SU-DHL-6 (cell line): ENCODE results near the gene PANX2.

Experiments
- H2AFZ ChIP-seq: fragments of 200-600 bp; sonication (generic); 2 replicates; pipeline ENCODE4 v1.6.1; 2014; ENCODE audit warnings: low read depth, mild to moderate bottlenecking, moderate library complexity, mixed read lengths, antibody characterized with exemption, low read length; ENCODE audit not compliant: severe bottlenecking
- H3F3A ChIP-seq: fragments of 200-600 bp; shearing (Covaris generic); 2 replicates; pipeline ENCODE4 v1.6.0; 2016; ENCODE audit warnings: antibody characterized with exemption, mild to moderate bottlenecking; ENCODE audit not compliant: insufficient read depth
- H3K27ac ChIP-seq: fragments of 200-600 bp; sonication (generic); 2 replicates; pipeline ENCODE4 v1.5.1; 2016; ENCODE audit warnings: low read depth, mild to moderate bottlenecking, low read length, moderate library complexity, mixed read lengths
- H3K27me3 ChIP-seq: fragments of 200-600 bp; sonication (generic), shearing (Covaris generic); 2 replicates; pipeline ENCODE4 v1.6.0; 2014; ENCODE audit warnings: mild to moderate bottlenecking, low read length
- H3K36me3 ChIP-seq: fragments of 200-600 bp; sonication (generic); 2 replicates; pipeline ENCODE4 v1.6.1; 2014; ENCODE audit warnings: mild to moderate bottlenecking, low read length, mixed read lengths
- H3K4me2 ChIP-seq: fragments of 300-600, 200-600 bp; shearing (Covaris generic), sonication (generic); 2 replicates; pipeline ENCODE4 v1.6.0; 2014; ENCODE audit warnings: low read length, low read depth, mild to moderate bottlenecking; ENCODE audit not compliant: poor library complexity, severe bottlenecking
- H3K4me3 ChIP-seq: fragments of 200-600 bp; sonication (generic); 2 replicates; pipeline ENCODE4 v1.5.1; 2014; ENCODE audit warnings: antibody characterized with exemption, low read length, mild to moderate bottlenecking, mixed read lengths; ENCODE audit not compliant: insufficient read depth, poor library complexity, severe bottlenecking
- H3K79me2 ChIP-seq: fragments of 200-600 bp; sonication (generic); 2 replicates; pipeline ENCODE4 v1.6.1; 2014; ENCODE audit warnings: mild to moderate bottlenecking, low read length, moderate library complexity; ENCODE audit not compliant: insufficient read depth
- H3K9ac ChIP-seq: fragments of 200-600 bp; sonication (generic); 2 replicates; pipeline ENCODE4 v1.7.0; 2014; ENCODE audit warnings: mild to moderate bottlenecking, low read length
- H3K9me2 ChIP-seq: fragments of 200-600 bp; sonication (generic); replicated peaks from 2 replicates; pipeline ENCODE4 v1.6.1; 2014; ENCODE audit warnings: low read length; ENCODE audit not compliant: insufficient read depth
- H3K9me3 ChIP-seq: fragments of 200-600 bp; sonication (generic); 2 replicates; pipeline ENCODE4 v1.6.1; 2014; ENCODE audit warnings: low read length, mixed read lengths; ENCODE audit not compliant: insufficient read depth
- H4K20me1 ChIP-seq: fragments of 200-600 bp; sonication (generic); 2 replicates; pipeline ENCODE4 v1.6.1; 2014; ENCODE audit warnings: low read depth, mild to moderate bottlenecking, antibody characterized with exemption, low read length, moderate library complexity, mixed read lengths
- EZH2phosphoT487 ChIP-seq: fragments of 200-600 bp; sonication (generic), shearing (Covaris generic); conservative IDR thresholded peaks from 2 replicates; pipeline ENCODE4 v1.6.1; 2018; ENCODE audit warnings: mild to moderate bottlenecking, antibody characterized with exemption, low read length, moderate library complexity, mixed read lengths
- TF ChIP-seq, protein P1 (sequence below): fragments of 200-600 bp; sonication (generic); IDR thresholded peaks from one replicate; pipeline ENCODE4 v1.5.1; 2017; ENCODE audit warnings: antibody characterized with exemption, mild to moderate bottlenecking, low read length, moderate library complexity; ENCODE audit not compliant: insufficient read depth, poor library complexity, severe bottlenecking

Gene PANX2

DNA sequence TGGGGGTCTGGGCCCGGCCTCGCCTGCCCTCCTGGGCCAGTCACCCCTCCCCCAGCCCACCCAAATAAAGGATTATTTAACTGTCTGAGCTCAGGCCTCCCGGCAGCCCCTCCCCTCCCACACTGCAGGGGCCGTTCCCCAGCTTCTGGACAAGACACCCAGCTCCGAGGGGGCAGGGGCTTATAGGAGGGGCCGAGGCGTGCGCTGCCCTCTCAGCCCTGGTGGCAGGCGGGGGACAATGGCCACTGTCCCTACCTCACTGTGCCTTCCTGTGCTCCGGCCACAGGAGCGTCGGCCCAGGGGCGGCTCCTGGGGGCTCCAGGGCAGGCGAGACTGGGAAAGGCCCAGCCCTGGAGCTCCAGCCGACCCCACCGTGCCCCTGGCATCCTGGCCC, 28.1 kb downstream of the PANX2 start:
- H3K9me2 ChIP-seq = no peaks in the 10 kb centered on the region
- H3K9me3 ChIP-seq = no peaks in the 10 kb centered on the region
- TF ChIP-seq, protein P1, sequence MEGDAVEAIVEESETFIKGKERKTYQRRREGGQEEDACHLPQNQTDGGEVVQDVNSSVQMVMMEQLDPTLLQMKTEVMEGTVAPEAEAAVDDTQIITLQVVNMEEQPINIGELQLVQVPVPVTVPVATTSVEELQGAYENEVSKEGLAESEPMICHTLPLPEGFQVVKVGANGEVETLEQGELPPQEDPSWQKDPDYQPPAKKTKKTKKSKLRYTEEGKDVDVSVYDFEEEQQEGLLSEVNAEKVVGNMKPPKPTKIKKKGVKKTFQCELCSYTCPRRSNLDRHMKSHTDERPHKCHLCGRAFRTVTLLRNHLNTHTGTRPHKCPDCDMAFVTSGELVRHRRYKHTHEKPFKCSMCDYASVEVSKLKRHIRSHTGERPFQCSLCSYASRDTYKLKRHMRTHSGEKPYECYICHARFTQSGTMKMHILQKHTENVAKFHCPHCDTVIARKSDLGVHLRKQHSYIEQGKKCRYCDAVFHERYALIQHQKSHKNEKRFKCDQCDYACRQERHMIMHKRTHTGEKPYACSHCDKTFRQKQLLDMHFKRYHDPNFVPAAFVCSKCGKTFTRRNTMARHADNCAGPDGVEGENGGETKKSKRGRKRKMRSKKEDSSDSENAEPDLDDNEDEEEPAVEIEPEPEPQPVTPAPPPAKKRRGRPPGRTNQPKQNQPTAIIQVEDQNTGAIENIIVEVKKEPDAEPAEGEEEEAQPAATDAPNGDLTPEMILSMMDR = no peak
- peaks cover 23% of the 10 kb centered on the region for H3F3A ChIP-seq
- H3K4me3 ChIP-seq = no peak overlapping the region
- no peak overlapping the region for H3K4me2 ChIP-seq
- H3K27me3 ChIP-seq = no peaks in the 10 kb centered on the region
- H2AFZ ChIP-seq = no peak overlapping the region
- H3K36me3 ChIP-seq = peaks cover 8% of the 10 kb centered on the region; the same call in 1 of the 2 replicates
- peaks cover 30% of the 10 kb centered on the region for H3K79me2 ChIP-seq
- no peaks in the 10 kb centered on the region for H4K20me1 ChIP-seq
- peak overlapping the region; percentile 81 for H3K27ac ChIP-seq
- H3K9ac ChIP-seq = no peak overlapping the region

DNA sequence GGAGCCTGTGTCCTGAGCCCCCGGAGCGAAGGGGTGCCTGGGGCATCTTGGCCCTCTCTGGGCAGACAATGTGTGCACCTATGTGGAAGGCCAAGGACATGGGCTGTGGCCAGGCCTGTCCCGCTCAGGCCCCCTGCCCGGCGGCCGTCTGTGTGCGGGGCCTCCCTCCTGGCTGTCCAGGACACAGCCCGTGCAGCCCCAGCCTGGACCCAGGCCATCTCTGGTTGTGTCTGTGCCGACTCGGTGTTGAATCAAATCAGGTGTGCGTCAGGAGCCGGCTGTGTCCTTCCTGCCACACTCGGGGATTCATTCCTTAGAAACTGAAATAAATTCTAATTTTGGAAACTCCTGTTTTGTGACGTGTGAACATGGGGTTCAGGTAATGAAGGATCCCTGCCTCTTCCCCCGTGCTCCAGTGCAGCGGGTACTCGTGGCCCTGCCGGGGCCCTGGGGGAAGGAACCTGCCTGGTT, 28.8 kb downstream of the PANX2 start:
- peaks cover 23% of the 10 kb centered on the region for H3F3A ChIP-seq
- no peaks in the 10 kb centered on the region for H3K9me2 ChIP-seq
- H3K79me2 ChIP-seq = peaks cover 30% of the 10 kb centered on the region
- H2AFZ ChIP-seq = no peak overlapping the region
- no peaks in the 10 kb centered on the region for H3K9me3 ChIP-seq
- peak overlapping the region; percentile 81 for H3K27ac ChIP-seq
- TF ChIP-seq EZH2phosphoT487 = no peak
- TF ChIP-seq, protein P1 = no peak
- peak overlapping the region; percentile 95 for H3K9ac ChIP-seq
- peak overlapping the region; percentile 88 for H3K4me2 ChIP-seq
- H3K4me3 ChIP-seq = peak overlapping the region; percentile 66
- no peaks in the 10 kb centered on the region for H3K27me3 ChIP-seq
- peaks cover 12% of the 10 kb centered on the region; the same call in 1 of the 2 replicates for H3K36me3 ChIP-seq
- H4K20me1 ChIP-seq = no peaks in the 10 kb centered on the region

DNA sequence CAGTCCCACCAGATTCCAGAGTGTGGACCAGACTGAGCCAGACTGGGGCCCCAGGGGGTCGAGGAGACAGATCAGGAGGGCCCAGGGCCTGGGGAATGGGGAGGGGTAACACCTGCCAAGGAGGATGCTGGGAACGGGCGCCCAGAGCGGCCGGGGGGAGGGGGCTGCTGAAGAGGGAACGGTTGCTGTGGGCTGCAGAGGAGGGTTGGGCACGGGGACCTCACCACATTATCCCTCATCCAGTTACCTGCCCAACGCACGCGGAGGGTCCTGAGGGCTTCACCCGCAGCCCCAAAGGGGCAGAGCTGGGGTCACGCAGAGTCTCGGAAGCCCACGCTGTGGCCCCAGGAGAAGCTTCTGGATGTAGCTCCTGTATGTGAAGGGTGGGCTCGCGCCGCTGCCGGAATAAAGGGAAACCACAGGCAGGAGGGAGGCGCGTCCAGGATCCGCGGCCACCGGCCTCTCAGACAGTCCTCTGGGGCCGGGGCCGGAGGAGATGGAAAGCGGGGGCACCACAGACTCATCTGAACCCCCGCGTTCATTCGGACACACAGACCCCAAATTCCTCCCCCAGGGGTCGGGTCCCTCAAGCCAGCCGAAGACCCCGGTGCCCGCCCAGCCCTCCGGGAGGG, 29.4 kb downstream of the PANX2 start:
- H3F3A ChIP-seq = peaks cover 23% of the 10 kb centered on the region
- H3K27ac ChIP-seq = peak overlapping the region; percentile 81
- H3K4me3 ChIP-seq = peak overlapping the region; percentile 66
- H3K27me3 ChIP-seq = no peaks in the 10 kb centered on the region
- H3K36me3 ChIP-seq = peaks cover 12% of the 10 kb centered on the region; the same call in 1 of the 2 replicates
- H3K9me2 ChIP-seq = no peaks in the 10 kb centered on the region
- peak overlapping the region; percentile 88 for H3K4me2 ChIP-seq
- H4K20me1 ChIP-seq = no peaks in the 10 kb centered on the region
- TF ChIP-seq, protein P1 = no peak
- TF ChIP-seq EZH2phosphoT487 = no peak
- H3K9me3 ChIP-seq = no peaks in the 10 kb centered on the region
- peak overlapping the region; percentile 95 for H3K9ac ChIP-seq
- peaks cover 36% of the 10 kb centered on the region for H3K79me2 ChIP-seq
- H2AFZ ChIP-seq = no peak overlapping the region
